Dermis microvascular lymphatic vessel endothelial cell (primary cell): ENCODE data around the gene PARP2. TPM values are rescaled to one million over a fixed set of nuclear protein-coding genes. Genes with fewer than 3 reads are reported as not detected.
"Not testable (repeated sequence)": the region's sequence is repeated elsewhere in the genome, so short reads cannot be mapped to it uniquely, and the experiment has no call there.

Experiments
- DNase-seq, 2 donors: peaks; one replicate each; pipeline versions ENCODE4 v3.0.0 to v3.0.0-alpha.2; 2010; ENCODE audit warnings: low read depth in 2 of 2
- total RNA-seq: library from RNA; depleted of rRNA; stranded (reverse); fragments of >200 nt; gene quantifications from 2 replicates; pipeline ENCODE4 v1.2.1, GENCODE V29; 2014

Gene PARP2, protein sequence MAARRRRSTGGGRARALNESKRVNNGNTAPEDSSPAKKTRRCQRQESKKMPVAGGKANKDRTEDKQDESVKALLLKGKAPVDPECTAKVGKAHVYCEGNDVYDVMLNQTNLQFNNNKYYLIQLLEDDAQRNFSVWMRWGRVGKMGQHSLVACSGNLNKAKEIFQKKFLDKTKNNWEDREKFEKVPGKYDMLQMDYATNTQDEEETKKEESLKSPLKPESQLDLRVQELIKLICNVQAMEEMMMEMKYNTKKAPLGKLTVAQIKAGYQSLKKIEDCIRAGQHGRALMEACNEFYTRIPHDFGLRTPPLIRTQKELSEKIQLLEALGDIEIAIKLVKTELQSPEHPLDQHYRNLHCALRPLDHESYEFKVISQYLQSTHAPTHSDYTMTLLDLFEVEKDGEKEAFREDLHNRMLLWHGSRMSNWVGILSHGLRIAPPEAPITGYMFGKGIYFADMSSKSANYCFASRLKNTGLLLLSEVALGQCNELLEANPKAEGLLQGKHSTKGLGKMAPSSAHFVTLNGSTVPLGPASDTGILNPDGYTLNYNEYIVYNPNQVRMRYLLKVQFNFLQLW
- total RNA-seq: 5.3 and 6.3 TPM in 2 replicates

DNA sequence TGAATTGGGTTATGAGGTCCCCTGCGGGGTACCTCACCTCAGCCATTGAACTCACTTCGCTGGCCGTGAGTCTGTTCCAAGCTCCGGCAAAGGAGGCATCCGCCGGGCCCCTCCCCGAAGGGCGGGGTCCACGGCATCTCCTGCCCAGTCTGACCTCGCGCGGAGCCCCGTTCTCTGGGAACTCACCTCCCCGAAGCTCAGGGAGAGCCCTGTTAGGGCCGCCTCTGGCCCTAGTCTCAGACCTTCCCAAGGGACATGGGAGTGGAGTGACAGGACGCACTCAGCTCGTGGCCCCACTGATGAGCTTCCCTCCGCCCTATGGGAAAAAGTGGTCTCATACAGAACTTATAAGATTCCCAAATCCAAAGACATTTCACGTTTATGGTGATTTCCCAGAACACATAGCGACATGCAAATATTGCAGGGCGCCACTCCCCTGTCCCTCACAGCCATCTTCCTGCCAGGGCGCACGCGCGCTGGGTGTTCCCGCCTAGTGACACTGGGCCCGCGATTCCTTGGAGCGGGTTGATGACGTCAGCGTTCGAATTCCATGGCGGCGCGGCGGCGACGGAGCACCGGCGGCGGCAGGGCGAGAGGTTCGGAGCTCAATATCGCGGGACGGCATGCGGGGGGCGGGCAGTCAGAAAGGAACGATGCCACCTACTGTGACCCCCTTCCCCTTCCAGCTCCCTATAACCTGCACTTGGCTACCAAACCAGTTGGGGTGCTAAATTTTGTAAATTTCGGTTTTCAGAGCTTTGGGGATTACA lies at the start of gene PARP2:
TSS of gene PARP2 (plus strand) at position 544 of the 770 bp plus-strand sequence. CDS start at position 551, 7 bp downstream.
- peak; percentile 98 to 99 for DNase-seq

DNA sequence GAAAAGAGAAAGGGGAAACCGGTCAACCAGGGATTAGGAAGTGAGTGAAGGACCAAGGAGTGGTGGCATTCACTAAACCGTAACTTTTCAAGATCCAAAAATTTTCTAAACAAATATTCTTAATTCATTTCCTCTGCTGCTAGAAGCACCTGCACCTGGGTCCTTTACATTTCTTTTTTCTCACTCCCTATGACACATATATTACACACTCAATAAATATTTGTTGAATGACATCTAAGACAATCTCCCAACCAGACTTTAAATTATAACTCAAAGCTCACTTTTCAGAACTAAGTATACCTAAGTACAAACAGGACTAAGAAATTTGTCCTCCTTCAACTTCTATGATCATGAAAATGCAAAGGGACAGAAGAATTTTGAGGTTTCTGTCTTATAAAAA lies 48.8 kb upstream of the PARP2 start:
- DNase-seq: no peak

DNA sequence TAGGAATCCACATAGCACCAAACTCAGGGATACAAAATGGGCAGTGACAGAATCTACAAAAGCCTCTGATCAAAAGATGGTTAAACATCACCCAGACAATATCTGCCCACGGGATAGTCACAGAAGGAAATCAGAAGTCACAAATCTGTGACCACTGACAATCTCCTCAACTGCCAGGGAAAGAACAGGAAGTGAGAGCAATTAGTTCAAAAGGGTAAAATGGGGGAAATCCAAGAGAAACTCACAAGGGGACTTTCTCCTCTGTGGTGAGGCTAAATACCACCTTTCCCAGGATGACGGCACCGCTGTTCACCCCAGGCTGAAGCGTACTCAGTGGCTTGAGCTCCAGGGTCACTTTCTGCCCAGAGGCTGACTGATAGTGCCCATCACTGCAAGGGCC lies 48.4 kb upstream of the PARP2 start:
- no peak for DNase-seq

DNA sequence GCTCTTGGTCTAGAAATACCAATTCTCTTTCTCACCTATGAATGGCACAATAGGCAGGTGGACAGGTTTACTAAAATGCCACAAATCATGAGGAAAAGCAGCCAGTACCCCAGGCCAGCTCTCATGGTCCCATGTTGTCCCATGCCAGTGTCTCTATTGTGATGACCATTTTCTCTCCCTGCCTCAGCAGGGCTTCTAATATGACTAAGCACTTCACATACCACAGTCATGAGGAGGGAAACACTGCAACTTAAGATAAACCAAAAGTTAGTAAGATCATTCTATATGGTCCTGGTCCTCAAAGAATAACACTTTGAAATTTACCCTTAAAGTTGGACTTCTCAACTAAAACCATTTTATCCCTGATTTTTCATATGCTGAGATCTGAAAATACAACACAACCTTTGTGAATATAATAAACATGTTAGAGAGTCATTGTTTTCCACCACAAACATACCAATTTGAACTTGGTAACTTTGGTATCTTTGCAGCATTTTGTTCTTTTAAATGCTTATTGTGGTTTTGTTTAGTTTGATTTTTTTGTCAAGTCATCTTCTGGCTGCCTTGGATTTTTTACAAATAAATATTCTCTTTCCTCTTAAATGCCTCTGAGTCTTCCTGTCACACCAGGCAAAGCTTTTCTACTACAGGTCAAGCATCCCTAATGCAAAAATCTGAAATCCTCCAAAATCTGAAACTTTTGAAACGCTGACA lies 41.2 kb upstream of the PARP2 start:
- DNase-seq: no peak

DNA sequence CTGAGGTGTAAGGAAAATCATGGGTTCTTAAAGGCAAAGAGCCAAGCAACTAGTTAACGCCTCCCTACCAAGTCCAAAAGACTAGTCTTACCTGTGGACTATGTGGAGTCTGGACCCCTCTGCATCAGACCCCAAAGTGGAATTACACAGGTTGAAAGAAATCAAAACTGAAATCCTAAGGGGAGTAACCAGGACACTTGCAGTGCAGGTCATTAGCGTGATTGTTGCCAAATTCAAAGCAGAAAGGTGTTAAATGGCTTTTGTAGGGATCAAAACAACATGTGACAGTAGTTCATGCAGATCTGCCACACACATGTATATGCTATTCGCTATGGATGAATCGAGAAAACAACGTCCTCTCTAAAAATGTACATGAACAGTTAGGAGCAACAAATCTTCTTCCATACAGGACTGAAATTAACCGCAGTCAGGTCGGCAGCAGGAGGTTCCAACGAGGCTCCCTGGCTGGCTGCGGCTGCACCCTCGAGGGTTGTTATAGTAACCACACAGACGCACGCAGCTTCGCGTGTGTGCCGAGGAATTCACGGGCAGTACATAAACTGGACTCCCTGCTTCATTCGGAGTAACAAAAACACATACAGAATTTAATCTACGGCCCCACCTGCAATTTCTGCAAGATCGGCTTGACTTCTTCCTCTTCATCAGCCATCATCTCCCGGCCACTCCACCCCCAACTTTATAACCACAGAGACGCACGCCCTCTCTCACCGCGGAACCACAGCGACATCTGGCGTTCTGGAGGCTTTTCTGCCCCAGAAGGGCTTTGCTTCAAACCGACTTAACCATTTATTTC lies 38.0 kb upstream of the PARP2 start, which contains the start of gene TTC5:
TSS of gene TTC5 (minus strand) at position 687 of the 814 bp plus-strand sequence. CDS start at position 673, 14 bp downstream.
- DNase-seq: peak; percentile 88 to 92

DNA sequence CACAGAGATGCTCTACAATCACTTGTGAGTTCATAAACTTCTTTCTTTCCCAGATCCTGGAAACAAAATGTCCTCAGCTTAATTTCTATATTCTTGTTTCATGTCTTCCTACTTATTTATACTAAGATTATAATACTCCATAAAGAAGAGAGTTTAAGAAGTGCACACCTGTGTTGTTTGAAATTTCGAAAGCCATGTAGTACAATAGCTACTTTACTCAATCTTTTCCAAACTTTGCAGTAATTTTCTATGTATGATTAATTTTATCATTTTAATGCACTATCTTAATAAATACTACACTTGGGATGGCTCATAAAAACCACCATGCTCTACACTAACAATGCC lies 37.4 kb upstream of the PARP2 start:
- DNase-seq: no peak

DNA sequence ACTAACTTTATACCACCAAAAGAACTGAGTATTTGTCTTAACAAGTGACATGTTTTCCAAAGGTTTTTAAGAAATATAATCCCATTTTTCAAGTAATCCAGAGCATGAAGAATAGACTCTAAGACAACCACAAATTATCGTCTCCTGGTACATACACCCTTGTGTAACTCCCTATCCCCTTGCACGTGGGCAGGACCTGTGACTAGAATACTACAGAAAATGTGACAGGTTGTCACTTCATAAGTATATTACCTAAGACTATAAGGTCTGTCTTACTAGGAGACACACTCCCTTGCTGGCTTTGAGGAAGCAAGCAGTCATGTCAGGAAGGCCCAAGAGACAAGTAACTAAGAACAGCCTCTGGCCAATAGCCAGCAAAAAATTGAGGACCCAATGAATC lies 29.4 kb upstream of the PARP2 start:
- no peak for DNase-seq

DNA sequence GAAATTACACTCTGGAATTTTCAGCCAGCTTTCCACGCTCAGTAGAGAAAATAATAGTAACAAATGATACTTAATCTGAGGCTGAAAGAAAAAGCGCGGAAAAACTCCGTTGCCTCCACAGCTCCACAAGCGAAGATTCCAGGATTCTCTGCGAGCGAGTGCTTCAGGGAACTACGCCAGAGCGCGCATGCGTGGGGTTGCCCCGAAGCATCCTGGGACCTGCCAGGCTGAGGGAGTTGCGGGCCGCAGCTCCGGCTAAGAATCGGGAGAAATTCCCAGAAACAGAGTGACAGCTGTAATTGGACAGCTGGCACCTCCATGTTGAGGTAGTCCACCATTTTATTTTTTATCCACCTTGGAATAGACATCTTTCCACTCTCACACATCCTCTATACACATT lies 25.7 kb upstream of the PARP2 start:
- no peak for DNase-seq

DNA sequence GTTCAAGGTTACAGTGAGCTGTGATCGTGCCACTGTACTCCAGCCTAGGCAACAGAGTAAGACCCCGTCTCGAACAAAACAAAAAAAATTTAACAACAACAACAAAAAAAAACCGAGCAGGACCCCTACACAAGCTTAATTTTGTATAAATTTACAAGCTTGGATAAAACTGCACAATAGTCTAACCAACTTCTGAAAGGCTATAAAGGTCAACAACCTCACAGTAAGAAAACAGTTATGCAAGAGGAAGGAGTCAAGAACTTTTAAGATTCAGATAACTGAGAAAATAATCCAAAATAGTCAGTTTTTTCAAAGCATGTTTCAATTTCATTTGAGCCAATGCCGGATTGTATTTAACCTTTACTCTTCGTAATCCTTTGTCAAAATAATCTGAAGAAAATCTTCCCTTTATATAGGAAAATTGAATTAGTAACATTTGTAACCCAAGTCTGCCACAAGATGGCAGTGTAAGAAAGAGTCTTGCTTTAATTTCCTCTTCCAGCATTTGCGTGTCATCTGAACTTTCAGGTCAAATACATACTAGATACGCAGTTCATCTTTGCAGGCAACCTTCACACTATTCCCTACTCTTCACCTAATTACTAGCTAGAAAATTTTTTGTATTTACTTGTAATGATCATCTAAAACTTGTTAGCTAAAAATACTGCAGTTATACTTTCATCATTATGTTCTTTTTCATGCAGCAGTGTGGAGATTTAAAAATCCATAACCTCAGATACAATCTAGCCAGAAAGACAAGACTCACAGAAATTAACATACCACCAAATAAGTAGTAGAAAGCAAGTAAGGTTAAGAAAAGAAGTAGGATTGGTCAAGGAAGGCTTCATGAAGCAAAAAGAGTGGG lies 16.2 kb upstream of the PARP2 start:
- peak; percentile 69 to 77 for DNase-seq

DNA sequence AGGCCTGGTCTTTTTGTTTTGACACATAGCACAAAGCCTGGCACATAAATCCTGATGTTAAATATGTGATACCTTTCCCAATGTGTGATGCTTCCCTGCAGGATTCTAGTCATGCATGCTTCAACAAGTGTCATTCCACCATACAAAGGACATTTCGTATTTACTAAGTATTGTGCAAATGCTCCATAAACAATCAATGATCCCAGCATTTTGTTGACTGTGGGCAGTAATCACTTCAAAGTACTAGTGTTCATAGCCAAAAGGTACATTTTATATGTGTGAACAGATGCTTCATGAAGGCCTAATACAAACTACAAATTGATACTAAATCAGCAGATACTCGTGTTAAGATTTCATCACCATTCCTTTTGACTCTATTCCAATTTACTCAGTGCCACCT lies 14.7 kb upstream of the PARP2 start:
- DNase-seq: no peak

DNA sequence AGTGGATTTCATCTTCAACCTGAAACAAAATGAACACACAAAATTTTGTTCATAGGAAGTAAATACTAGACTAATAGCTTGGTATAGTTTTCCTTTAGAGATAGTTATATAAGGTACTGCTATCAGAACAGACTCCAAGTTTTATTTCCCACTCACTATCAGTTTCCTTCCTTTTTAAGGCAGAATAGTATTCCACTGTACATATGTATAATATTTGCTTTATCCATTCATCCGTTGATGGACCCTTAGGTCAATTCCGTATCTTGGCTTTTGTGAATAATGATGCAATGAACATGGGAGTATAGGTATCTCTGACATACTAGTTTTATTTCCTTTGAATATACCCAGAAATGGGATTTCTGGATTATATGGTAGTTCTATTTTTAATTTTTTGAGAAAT lies 14.1 kb upstream of the PARP2 start:
- no peak for DNase-seq

DNA sequence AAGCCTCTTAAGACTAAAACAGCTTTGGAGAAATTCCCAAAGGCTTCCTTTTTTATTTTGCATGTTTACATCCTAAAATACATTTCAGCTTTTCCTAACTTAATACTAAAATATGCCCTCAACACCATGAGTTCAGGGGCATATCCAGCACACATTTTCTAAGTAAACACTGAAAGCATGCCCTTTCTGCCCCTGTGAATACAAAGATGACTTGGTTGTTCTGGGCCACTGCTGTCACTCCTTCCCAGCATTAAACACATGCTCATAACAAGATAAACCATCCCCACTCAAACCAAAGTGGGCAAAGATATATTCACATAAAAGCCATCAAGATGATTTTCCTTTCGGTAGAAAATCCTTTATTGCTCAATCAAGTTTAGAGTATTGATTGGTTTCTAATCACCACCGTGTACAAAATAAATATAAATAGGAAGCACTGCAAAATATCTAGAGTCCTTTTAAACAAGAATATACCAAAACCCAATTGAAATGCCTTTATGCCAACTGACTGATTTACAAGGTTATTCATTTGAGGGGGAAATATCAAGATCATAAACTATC lies 12.3 kb upstream of the PARP2 start:
- no peak for DNase-seq

DNA sequence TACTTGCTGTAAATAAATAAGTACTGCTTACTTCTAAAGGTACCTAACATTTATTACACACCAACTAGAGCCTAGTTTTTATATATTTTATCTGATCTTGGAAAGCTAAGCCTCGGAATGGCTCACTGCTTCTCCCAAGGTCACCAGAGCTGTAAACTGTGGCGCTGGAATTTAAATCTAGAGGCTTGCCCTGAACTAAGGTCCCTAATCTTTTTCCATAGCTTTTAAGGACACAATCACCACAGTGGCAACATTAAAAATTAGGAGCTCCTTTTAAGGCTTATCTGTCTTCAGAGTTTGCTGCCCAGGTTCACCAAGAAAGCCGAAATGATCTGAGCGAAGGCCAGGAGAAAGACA lies 11.0 kb upstream of the PARP2 start:
- peak in 1 of 2 donors; percentile 19 for DNase-seq

DNA sequence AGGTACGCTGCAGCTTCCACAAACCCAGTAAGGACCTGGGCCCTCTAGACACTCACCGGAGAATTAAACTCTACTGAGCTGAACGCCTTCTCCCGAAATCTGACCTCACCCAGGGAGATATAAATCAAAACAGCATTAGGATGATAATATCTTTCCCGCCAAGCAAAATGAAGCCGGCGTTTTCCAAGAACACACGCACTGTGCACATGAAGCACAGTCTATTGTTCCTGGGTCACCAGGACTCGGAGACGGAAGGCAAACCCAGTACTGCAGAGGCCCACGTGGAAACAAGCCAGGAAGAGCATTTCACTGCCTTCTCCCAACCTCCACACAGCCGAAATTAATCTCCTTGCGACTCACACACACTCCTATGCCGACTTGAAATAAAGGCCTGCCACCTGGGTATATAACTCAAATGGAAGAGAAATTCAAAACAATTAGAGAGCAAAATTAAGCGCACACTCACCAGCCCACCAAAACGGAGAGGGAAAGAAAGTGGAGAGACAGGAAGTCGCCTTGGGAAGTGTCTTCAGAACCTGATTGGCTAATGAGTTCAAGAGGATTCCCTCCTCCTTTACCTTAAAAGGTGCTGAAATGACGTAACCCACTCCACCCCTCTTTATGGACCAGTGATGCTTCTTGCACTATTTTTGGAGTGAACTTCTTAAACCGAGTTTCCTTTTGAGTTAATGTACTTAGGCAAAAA lies 10.5 kb upstream of the PARP2 start, which contains the start of gene CCNB1IP1:
TSS of gene CCNB1IP1 (minus strand) at position 492 of the 706 bp plus-strand sequence. CDS start 16,756 bp downstream, outside the sequence.
- peak; percentile 41 to 88 for DNase-seq

DNA sequence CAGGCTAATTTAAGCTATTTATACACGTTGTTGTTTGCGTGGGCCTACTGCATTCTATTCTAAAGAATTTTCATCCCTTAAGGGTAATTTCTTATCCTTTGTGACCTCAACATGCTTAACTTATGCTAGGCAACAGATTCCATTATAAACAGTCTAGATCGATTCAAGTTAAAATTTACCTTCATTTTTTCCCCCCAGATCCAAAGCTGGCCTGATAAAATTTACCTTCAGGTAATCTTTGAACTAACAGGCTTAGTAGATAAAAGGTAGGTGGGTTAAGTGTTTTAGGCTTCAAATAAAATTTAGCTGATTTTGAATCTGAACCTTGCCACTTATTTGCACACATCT lies 10.0 kb upstream of the PARP2 start:
- no peak for DNase-seq

DNA sequence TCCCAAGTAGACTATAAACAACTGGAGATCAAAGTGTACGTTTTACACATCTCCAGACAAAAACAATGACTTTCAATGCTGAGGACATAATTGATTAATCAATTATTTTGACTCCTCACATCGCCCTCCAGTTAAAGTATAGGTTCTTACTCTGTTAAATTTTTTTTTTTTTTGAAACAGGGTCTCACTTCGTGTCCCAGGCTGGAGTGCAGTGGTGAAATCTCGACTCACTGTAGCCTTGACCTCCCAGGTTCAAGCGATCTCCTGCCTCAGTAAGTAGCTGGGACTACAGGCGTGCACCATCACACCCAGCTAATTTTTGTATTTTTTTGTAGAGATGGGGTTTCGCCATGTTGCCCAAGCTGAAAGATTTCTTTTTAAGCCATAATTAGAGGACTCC lies 9.4 kb upstream of the PARP2 start:
- no peak for DNase-seq

DNA sequence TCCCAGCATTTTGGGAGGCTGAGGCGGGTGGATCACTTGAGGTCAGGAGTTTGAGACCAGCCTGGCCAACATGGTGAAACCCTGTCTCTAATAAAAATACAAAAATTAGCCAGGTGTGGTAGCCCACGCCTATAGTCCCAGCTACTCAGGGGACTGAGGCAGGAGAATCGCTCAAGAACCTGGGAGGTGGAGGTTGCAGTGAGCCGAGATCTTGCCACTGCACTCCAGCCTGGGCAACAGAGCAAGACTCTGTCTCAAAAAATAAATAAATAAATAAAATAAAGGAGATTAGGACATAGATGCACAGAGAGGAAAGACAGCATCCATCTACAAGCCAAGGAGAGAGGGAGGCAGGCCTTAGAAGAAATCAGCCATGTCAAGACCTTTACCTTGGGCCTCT lies 2.4 kb upstream of the PARP2 start:
- not testable (repeated sequence) for DNase-seq

DNA sequence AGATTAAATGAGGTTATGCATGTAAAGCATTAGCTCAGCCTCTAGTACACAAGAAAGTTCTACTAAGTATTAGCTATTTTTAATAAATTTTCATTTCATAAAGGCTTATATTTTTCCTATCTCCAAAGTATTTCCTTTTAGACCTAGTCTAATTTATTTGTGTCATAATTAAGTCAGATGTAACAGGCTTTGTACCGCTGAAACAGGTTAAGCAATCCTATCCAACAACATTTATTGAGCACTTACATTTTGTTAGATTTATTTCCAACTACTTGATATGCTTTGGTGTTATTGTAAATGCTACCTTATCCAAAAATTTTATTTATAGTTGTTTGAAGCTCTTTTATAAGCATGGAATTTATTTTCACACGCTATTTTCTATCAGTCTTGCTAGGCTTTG lies 1.8 kb upstream of the PARP2 start:
- no peak for DNase-seq

DNA sequence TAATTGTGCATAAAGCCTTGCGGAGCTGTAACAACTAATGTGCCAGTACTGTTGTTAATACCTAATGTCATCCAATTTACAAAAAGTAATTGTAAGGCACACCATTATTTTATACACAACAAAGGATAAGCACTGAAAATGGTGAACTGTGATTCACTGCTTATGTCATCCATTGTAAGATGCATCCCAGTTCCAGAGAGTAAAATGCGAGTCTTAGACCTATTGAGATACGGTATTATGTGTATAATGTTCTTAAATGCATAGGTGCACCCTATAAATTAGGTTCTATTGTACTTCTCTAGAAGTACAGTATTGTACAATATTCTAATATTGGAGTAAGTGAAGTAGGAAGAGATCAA lies 406 bp downstream of the PARP2 start:
- peak in 1 of 2 donors; percentile 46 for DNase-seq
